Measurements from ENCODE around the gene ZFP64.

DNA sequence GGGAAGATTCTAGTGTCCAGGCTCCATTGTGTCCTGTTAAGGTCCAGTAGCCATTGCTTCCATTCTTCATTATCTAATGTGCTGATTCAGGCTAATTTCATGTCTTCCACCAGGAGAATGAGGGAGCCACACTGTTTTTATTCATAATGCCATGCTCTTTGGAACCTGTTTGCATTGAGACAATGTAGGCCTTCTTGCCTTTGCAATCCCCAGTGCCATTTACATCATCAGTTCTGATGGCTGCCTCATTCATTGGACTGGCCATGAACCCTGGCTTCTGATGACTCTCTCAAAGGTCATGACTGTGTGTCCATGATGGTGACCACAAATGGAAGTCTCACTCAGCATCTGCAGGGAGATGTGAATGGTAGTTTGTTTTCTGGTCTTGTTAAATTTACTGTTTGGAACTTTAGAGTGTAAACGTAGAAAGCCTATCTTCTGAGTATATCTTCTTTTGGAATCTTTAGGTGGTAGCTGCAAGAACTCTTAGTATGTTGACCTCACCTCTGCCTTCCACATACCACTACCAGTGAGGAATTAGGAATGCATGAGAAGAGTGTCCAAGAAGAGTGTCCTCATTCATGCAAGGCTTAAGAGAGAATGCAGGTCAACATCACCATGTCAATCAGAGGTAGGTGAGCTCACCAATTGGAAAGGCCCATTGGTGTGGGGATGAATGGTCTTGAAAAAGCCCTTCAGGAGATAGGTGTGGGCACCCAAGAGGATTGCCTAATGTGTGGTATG, 42.9 kb upstream of the ZFP64 start:
- no peak for TF ChIP-seq CTCF (IDR thresholded peaks at IDR 0.05)
- TF ChIP-seq SIN3A (IDR thresholded peaks at IDR 0.05; ENCODE audit: borderline replicate concordance, insufficient read depth, low read depth, low read length) = no peak
- no peak for TF ChIP-seq TCF7L2 (IDR thresholded peaks at IDR 0.05; ENCODE audit: low read depth, low read length)
